Activated CD4-positive, alpha-beta memory T cell treated with anti-CD3 and anti-CD28 coated beads, Interleukin-2, amount 10 ng/mL, durations not matched to agents 7 days and 5 days (primary cell): ENCODE results near the gene EYA4. TPM values are rescaled to one million over a fixed set of nuclear protein-coding genes. Genes with fewer than 3 reads are reported as not detected.

Experiments
- CTCF ChIA-PET: fragments of 350-600 bp; sonication (Branson Sonifier 250); formaldehyde crosslinking; loops from one replicate; lab custom pipeline; 2021; ENCODE audit warnings: antibody characterized with exemption, inconsistent platforms; lab: Charles Lee
- POLR2A ChIA-PET: fragments of 350-600 bp; sonication (Branson Sonifier 250); formaldehyde crosslinking; loops from one replicate; lab custom pipeline; 2021; ENCODE audit warnings: antibody characterized with exemption; lab: Charles Lee
- DNase-seq: peaks from one replicate; pipeline ENCODE4 v3.0.0-alpha.2; 2020
- H3K27ac Mint-ChIP-seq: one replicate; pipeline ENCODE4 v1.8.0; 2021; ENCODE audit warnings: mild to moderate bottlenecking, mixed read lengths
- H3K27me3 Mint-ChIP-seq: one replicate; pipeline ENCODE4 v1.8.0; 2021; ENCODE audit warnings: mixed read lengths
- H3K36me3 Mint-ChIP-seq: one replicate; pipeline ENCODE4 v1.8.0; 2021; ENCODE audit warnings: low read depth, mixed read lengths
- H3K4me1 Mint-ChIP-seq: one replicate; pipeline ENCODE4 v1.8.0; 2021; ENCODE audit warnings: mixed read lengths
- H3K4me3 Mint-ChIP-seq: one replicate; pipeline ENCODE4 v1.8.0; 2021; ENCODE audit warnings: mild to moderate bottlenecking, mixed read lengths
- H3K9me3 Mint-ChIP-seq: one replicate; pipeline ENCODE4 v1.8.0; 2021; ENCODE audit warnings: mixed read lengths
- total RNA-seq, 2 experiments: library from RNA; stranded (reverse); gene quantifications; one replicate each; pipeline ENCODE4 v1.2.3, GENCODE V29; 2021

EYA4 gene
- total RNA-seq, 2 experiments from 2014 or later: not detected

DNA sequence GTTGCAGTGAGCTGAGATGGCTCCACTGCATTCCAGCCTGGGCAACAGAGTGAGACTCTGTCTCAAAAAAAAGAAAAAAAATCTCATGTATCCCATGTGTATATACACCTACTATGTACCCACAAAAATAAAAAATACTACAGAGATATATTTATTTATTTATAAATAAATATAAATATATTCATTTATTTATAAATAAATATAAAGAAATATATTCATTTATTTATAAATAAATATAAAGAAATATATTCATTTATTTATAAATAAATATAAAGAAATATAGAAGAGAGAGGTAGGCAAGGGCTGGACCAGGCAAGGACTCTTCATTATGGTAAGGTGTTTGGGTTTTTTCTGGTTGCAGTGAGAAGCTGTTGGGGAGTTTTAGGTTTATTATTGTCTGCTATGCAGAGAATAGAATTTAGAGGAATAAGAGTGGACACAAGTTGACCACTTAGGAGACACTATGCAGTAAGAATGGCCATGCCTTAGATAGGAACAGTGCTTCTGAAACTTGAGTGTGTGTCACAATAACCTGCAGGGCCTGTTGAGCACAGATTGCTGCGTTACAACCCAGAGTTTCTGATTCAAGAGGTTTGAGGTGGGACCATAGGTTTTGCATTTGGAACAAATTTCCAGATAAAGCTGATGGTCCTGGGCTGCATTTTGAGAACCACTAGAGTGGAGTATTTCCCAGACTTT is 254.2 kb downstream of the EYA4 start:
- H3K27ac Mint-ChIP-seq: no peak overlapping the region
- H3K4me1 Mint-ChIP-seq: no peaks in the 10 kb centered on the region
- no peak for DNase-seq
- H3K9me3 Mint-ChIP-seq: no peaks in the 10 kb centered on the region
- H3K36me3 Mint-ChIP-seq: no peaks in the 10 kb centered on the region
- H3K4me3 Mint-ChIP-seq: no peak overlapping the region
- ChIA-PET POLR2A (no interaction called here), CTCF (no interaction called here)
- H3K27me3 Mint-ChIP-seq: no peaks in the 10 kb centered on the region

DNA sequence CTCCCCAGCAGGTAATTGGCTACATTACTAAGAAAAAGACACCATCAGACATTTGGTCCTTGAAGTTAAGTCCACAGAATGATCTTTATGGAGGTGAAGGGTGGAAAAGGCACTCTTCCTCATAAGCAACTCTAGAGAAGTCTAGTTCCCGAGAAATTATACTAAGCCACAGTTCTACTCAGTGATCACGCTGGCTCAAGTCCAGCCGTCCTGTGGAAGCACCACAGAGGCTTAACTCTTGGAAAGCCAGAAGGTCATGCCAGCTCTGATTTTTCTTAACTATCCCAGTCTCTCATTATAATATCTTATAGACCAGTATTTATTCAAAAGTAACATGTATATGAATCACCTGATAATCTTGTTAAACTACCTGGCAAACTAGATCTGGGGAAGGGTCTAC is 258.5 kb downstream of the EYA4 start:
- no peak overlapping the region for H3K27ac Mint-ChIP-seq
- no peaks in the 10 kb centered on the region for H3K36me3 Mint-ChIP-seq
- no peak for DNase-seq
- H3K27me3 Mint-ChIP-seq: no peaks in the 10 kb centered on the region
- H3K4me3 Mint-ChIP-seq: no peak overlapping the region
- H3K9me3 Mint-ChIP-seq: no peaks in the 10 kb centered on the region
- POLR2A ChIA-PET: no interaction called here
- no peaks in the 10 kb centered on the region for H3K4me1 Mint-ChIP-seq
- CTCF ChIA-PET: no interaction called here

DNA sequence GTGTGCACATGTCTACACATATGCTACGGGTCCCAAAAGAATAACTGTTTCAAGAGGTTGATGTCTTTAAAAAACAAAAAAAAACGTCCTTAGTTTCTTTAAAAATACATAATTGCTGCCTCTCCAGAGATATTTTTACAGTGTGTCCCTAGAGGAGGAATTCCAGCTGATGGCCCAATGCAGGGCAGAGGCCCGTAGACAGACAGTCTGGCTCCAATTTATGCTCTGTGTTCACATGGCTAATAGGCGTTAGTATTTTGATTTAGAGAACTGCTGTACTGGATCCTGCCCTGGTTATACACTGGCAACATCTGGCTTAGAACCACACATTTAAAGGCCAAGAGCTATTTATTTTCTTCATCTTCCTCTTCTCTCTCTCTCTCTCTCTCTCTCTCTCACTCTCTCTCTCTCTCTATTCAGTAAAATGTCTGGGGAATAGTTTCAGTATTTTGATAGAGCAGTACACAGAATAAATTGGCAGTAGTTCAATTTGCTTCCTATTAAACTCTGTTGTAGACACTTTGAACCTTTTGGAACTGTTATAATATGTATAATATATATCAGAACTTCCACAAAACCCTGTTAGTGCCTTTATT is 260.6 kb downstream of the EYA4 start:
- H3K4me1 Mint-ChIP-seq: no peaks in the 10 kb centered on the region
- ChIA-PET CTCF (no interaction called here), POLR2A (no interaction called here)

DNA sequence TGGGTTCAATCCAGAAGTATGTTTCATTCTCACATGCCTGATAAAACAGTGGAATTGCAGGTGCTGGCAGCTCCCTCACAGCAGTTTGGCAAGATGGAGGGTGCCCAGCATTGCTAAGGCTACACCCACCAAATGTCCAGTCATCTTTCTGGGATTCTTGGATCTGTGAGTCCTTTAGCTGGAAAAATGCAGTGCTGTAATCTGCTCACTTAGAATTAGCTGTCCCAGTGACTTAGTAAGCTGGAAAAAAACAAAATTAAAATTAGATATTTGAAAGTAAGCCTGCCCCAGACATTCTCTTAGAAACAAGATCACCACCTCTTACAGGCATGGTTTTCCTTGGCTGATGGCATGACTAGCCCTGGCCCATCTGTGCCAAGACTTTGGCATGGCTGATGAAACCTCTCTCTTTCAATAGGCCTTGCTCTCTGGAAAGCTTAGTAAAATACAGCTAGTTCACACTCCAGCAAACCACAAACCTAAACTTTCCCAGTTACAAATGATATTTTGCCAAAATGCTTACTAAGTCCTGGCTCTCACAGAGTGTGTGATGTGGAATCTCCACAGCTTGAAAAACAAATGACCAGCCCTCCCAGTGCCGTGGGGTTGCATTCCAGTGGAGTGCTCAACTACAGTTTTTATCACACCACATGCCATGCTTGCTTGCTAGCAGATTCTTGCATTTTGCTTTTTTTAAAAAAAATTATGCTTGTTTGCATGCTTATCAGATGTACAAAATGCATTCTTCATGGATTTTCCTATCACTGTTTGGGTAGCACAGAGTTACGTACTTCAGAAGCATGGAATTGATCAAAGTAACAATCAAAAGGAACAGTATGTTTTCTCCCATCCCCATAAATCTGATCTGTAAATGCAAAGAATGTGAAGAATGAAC is 261.5 kb downstream of the EYA4 start:
- no peak for DNase-seq
- H3K9me3 Mint-ChIP-seq: no peaks in the 10 kb centered on the region
- no peaks in the 10 kb centered on the region for H3K27me3 Mint-ChIP-seq
- POLR2A ChIA-PET: no interaction called here
- H3K4me3 Mint-ChIP-seq: no peak overlapping the region
- no peak overlapping the region for H3K27ac Mint-ChIP-seq
- H3K36me3 Mint-ChIP-seq: no peaks in the 10 kb centered on the region
- CTCF ChIA-PET: no interaction called here
- H3K4me1 Mint-ChIP-seq: no peaks in the 10 kb centered on the region

More for the DNA sequence above, 260.6 kb downstream of the EYA4 start:
- Mint-ChIP-seq H3K27me3 (no peaks in the 10 kb centered on the region), H3K36me3 (no peaks in the 10 kb centered on the region), H3K9me3 (no peaks in the 10 kb centered on the region), H3K4me3 (no peak overlapping the region), H3K27ac (no peak overlapping the region)
- DNase-seq: no peak

DNA sequence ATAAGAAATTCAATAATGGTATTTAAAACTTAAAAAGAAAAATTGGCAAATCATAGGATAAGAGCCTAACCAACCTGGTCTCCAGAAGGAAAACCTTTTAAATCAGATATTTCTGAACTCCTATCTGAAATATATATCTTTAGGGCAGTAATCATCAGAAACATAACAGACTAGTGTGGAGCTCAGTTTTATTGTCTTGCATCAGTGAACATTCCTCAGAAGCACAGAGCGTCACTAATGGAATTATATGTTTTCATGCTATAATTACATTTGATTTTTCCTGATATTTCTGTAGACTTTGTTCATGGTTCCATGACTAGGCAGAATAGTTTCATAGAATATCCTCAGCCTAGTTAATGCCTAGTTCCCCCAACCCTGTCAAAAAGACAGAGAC is 262.2 kb downstream of the EYA4 start:
- H3K4me1 Mint-ChIP-seq: no peaks in the 10 kb centered on the region
- CTCF ChIA-PET: no interaction called here
- no peak overlapping the region for H3K27ac Mint-ChIP-seq
- no peak overlapping the region for H3K4me3 Mint-ChIP-seq
- H3K9me3 Mint-ChIP-seq: no peaks in the 10 kb centered on the region
- H3K27me3 Mint-ChIP-seq: no peaks in the 10 kb centered on the region
- DNase-seq: no peak
- POLR2A ChIA-PET: no interaction called here
- H3K36me3 Mint-ChIP-seq: no peaks in the 10 kb centered on the region

DNA sequence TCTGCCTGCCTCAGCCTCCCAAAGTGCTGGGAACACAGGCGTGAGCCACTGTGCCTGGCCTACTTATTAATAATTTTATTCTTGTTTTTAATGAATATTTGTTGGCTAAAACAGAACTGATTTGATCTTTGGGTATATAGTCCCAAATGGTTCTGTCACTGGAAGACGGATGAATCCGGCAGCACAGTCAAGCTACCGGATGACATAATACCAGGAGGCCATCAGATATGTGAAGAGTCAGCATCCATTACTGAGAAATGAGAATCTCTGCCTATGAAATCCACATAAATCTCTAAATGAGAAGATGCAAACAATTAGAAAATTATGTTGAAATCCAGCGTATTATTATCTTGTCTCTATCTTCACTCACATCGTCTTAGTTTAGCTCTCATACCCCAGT is 263.0 kb downstream of the EYA4 start:
- H3K27me3 Mint-ChIP-seq: no peaks in the 10 kb centered on the region
- ChIA-PET CTCF (no interaction called here), POLR2A (no interaction called here)
- no peak overlapping the region for H3K27ac Mint-ChIP-seq
- no peak for DNase-seq
- no peaks in the 10 kb centered on the region for H3K9me3 Mint-ChIP-seq
- H3K4me1 Mint-ChIP-seq: no peaks in the 10 kb centered on the region
- H3K4me3 Mint-ChIP-seq: no peak overlapping the region
- no peaks in the 10 kb centered on the region for H3K36me3 Mint-ChIP-seq

DNA sequence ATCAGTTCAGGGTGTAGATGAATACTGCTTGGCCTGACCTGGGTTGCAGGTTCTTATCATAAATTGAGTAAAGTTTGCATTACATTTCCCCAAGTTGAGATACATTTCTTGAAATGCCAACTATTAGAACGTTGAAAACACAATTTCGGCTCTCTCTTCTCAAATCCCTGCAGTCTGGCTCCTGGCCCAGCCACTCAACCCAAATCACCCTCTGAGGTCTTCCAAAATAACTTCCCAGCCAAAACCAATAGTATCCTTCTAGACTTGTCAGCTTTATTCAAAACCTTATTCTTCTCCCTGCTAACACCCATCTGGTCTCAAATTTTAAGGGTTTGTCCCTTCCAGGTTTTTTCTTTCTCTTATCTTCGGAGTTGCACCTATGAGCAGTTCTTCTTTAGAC is 263.6 kb downstream of the EYA4 start:
- POLR2A ChIA-PET: no interaction called here
- H3K9me3 Mint-ChIP-seq: no peaks in the 10 kb centered on the region
- no peaks in the 10 kb centered on the region for H3K27me3 Mint-ChIP-seq
- H3K27ac Mint-ChIP-seq: no peak overlapping the region
- H3K4me3 Mint-ChIP-seq: no peak overlapping the region
- H3K4me1 Mint-ChIP-seq: no peaks in the 10 kb centered on the region
- no peak for DNase-seq
- H3K36me3 Mint-ChIP-seq: no peaks in the 10 kb centered on the region
- CTCF ChIA-PET: no interaction called here

DNA sequence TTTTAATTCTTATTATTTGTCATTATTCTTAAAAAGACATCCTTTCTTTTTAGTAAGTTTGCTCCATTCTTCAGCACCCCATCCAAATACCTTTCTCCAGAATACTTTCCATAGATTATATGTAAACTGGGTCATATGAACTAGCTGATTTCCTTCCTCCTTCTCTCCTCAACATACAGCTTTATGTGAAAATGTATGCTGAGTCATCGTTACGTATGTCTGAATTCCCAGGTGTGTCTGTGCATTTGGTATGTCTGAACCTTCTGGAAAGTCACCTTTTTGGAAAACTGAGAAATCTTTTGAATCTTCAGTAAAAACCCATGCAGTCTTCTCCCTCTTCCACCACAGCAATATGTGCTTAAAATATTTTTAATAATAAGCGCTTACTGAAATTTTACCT is 264.5 kb downstream of the EYA4 start:
- POLR2A ChIA-PET: no interaction called here
- no peaks in the 10 kb centered on the region for H3K4me1 Mint-ChIP-seq
- DNase-seq: no peak
- H3K9me3 Mint-ChIP-seq: no peaks in the 10 kb centered on the region
- no peak overlapping the region for H3K4me3 Mint-ChIP-seq
- H3K27ac Mint-ChIP-seq: no peak overlapping the region
- CTCF ChIA-PET: no interaction called here
- H3K27me3 Mint-ChIP-seq: no peaks in the 10 kb centered on the region
- no peaks in the 10 kb centered on the region for H3K36me3 Mint-ChIP-seq

DNA sequence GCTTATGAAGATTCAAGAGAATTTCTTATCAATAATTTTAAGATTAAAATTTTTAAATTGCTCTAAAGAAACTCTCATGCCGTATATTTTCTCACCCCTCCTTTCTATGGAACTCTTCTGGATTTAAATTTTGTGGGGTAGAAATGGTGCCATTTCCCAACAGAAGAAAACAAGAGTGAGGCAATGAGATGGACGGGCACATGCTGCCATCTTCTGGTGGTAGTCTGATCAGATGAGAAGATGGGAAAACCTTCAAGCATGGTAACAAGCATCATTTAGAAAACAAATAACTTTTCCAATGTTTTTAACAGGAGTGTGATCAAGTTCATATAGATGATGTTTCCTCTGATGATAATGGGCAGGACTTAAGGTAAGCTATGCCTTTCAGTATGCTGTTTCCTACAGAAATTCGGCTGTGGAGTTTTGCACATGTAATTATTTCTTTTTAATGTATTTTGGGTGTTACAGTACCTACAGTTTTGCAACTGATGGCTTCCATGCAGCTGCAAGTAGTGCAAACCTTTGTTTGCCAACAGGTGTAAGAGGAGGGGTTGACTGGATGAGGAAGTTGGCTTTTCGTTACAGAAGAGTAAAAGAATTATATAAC is 271.4 kb downstream of the EYA4 start:
- no peaks in the 10 kb centered on the region for H3K36me3 Mint-ChIP-seq
- H3K4me3 Mint-ChIP-seq: no peak overlapping the region
- H3K27me3 Mint-ChIP-seq: no peaks in the 10 kb centered on the region
- H3K27ac Mint-ChIP-seq: no peak overlapping the region
- CTCF ChIA-PET: no interaction called here
- no peaks in the 10 kb centered on the region for H3K9me3 Mint-ChIP-seq
- POLR2A ChIA-PET: no interaction called here
- DNase-seq: peak; percentile 22
- H3K4me1 Mint-ChIP-seq: no peaks in the 10 kb centered on the region

DNA sequence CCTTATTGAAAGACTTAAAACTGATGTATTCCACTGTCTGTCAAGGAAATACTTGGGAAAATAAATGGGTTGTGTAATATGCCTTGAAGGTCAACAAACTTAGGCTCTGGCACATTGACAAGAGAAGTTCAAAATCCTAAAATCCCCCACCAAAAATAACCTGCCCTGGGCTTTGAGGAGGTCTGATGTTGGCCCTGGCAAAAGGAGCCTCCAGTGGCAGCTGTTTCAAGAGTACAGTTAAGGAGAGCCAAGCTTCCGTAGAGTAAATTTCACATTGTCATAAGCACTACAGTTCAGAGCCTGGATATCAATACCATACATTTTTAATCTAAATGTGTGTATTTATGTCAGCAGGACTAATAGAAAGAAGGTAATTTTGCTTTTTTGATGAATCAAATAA is 282.7 kb downstream of the EYA4 start:
- H3K4me3 Mint-ChIP-seq: no peak overlapping the region
- ChIA-PET CTCF (no interaction called here), POLR2A (no interaction called here)
- no peaks in the 10 kb centered on the region for H3K27me3 Mint-ChIP-seq
- no peak for DNase-seq
- H3K36me3 Mint-ChIP-seq: no peaks in the 10 kb centered on the region
- no peak overlapping the region for H3K27ac Mint-ChIP-seq
- no peaks in the 10 kb centered on the region for H3K9me3 Mint-ChIP-seq
- no peaks in the 10 kb centered on the region for H3K4me1 Mint-ChIP-seq

DNA sequence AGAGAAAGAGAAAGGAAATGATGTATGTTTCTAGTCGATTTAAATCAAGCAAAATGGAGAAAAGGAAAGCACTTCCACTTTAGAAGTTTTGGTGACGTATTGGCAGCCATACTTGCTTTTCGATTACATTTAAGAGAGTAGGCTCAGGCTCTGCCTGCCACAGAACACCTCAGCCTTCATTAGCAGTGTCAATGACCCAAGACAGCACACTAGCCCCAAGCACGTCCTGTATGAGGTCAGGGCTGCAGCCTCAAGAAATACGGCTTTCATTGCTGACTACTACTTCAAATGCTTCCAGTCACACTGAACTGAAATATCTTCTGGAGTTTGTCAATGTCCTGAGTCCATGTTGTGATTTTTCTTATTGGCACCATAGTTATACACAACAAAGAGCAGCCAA is 285.3 kb downstream of the EYA4 start:
- CTCF ChIA-PET: no interaction called here
- Mint-ChIP-seq H3K36me3 (no peaks in the 10 kb centered on the region), H3K4me3 (no peak overlapping the region), H3K4me1 (no peaks in the 10 kb centered on the region), H3K27ac (no peak overlapping the region), H3K9me3 (no peaks in the 10 kb centered on the region), H3K27me3 (no peaks in the 10 kb centered on the region)
- no peak for DNase-seq
- POLR2A ChIA-PET: no interaction called here

DNA sequence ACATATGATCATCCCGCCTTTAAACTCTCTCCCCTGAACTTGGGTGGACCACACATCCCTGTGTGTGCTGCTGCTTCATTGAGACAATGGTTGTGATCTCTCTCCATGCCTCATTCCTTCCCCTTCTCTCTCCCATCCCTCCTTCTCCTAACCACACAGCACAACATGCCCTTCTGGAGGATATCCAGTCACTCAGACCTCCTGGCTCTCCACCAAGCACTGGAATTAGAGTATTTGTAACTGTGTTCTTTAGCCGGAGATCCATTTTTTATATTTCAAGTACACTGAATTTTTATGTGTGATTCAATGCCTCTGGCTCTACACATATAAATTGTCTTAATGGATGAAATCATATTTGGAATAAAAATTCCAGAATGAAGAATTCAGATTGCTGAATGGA is 287.4 kb downstream of the EYA4 start:
- Mint-ChIP-seq H3K27ac (no peak overlapping the region), H3K4me1 (no peaks in the 10 kb centered on the region), H3K36me3 (no peaks in the 10 kb centered on the region), H3K27me3 (no peaks in the 10 kb centered on the region), H3K4me3 (no peak overlapping the region), H3K9me3 (no peaks in the 10 kb centered on the region)
- DNase-seq: no peak
- POLR2A ChIA-PET: no interaction called here
- CTCF ChIA-PET: no interaction called here

DNA sequence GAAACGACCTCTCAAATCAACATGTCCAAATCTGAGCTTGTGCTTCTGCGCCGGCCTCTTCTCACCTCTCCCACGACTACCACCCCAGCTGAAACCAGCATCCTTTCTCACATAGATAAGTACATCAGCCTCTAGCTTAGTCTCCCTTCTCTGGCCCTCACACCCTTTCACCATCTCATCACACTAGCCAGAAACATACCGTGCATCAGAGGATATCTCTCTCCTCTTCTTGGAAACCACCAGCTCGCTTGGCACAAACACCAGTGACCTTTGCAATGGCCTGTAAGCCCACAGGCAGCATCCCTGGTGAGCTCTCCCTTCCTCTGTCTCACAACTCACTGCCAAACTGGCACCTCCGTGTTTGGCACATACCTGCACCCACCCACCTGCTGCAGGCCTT is 291.8 kb downstream of the EYA4 start:
- Mint-ChIP-seq H3K4me1 (no peaks in the 10 kb centered on the region), H3K9me3 (no peaks in the 10 kb centered on the region), H3K36me3 (no peaks in the 10 kb centered on the region), H3K4me3 (no peak overlapping the region), H3K27me3 (no peaks in the 10 kb centered on the region), H3K27ac (no peak overlapping the region)
- ChIA-PET CTCF (no interaction called here), POLR2A (no interaction called here)
- DNase-seq: no peak
